Uterus (tissue), 4 donors: ENCODE measurements around the gene PTGDS. TPM values are rescaled to one million over a fixed set of nuclear protein-coding genes. Genes with fewer than 3 reads are reported as not detected.

ENCODE experiments used
- DNase-seq, 2 donors: peaks; one replicate each; pipeline ENCODE4 v3.0.0-alpha.2; 2019 to 2020
- H3K27ac ChIP-seq, 2 donors: fragments of 200-600 bp; sonication (generic); 1 replicate in 1 of 2; 2 replicates in 1 of 2; pipeline ENCODE4 v1.5.1; 2016 to 2018
- H3K27me3 ChIP-seq, 2 donors: fragments of 200-600 bp; sonication (generic); one replicate each; pipeline ENCODE4 v1.5.1; 2018 to 2019; ENCODE audit warnings: control low read depth in 1 of 2
- H3K36me3 ChIP-seq, 2 donors: fragments of 200-600 bp; sonication (generic); one replicate each; pipeline ENCODE4 v1.5.1; 2019; ENCODE audit warnings: control low read depth in 1 of 2
- H3K4me1 ChIP-seq, 2 donors: fragments of 200-600 bp; sonication (generic); one replicate each; pipeline ENCODE4 v1.5.1; 2018 to 2019; ENCODE audit warnings: control low read depth in 1 of 2
- H3K4me3 ChIP-seq, 2 donors: fragments of 200-600 bp; sonication (generic); 1 replicate in 1 of 2; 2 replicates in 1 of 2; pipeline ENCODE4 v1.5.1; 2018 to 2019; ENCODE audit warnings: mild to moderate bottlenecking in 1 of 2
- H3K9me3 ChIP-seq, 2 donors: fragments of 200-600 bp; sonication (generic); one replicate each; pipeline ENCODE4 v1.5.1; 2019; ENCODE audit warnings: control low read depth in 1 of 2
- POLR2A ChIP-seq, 2 donors: fragments of 450-650 bp; IDR thresholded peaks; one replicate each; pipeline ENCODE4 v1.6.1; 2016; ENCODE audit warnings: antibody characterized with exemption in 2 of 2, mild to moderate bottlenecking in 1 of 2, moderate library complexity in 1 of 2
- intact Hi-C: fragments of 100-400 bp; cut with DNase I; formaldehyde crosslinking; loops from one replicate; pipeline ENCODE4 v1.15.1; 2023; ENCODE audit warnings: low total_unique reads
- total RNA-seq, 4 donors: library from RNA; depleted of rRNA in 3 of 4; stranded (reverse); fragments of >200 nt in 3 of 4; gene quantifications; one replicate each; pipeline versions ENCODE4 v1.1.0 to v1.2.4, GENCODE V29; 2014 to 2023
- TF ChIP-seq, protein P1 (sequence below), 4 experiments: fragments of 200-600 bp in 2 of 4; fragments of 450-650 bp in 2 of 4; sonication (generic) in 2 of 4; IDR thresholded peaks; one replicate each; pipeline ENCODE4 v1.5.1; 2016 to 2019; ENCODE audit warnings: antibody characterized with exemption in 4 of 4, mild to moderate bottlenecking in 2 of 4, moderate library complexity in 1 of 4
- donor health status: DM: yes; HTN: yes; CAD: no.

Gene PTGDS
- total RNA-seq, 4 donors from 2014 or later = 13.5 to 116 (median 58.8) TPM

DNA sequence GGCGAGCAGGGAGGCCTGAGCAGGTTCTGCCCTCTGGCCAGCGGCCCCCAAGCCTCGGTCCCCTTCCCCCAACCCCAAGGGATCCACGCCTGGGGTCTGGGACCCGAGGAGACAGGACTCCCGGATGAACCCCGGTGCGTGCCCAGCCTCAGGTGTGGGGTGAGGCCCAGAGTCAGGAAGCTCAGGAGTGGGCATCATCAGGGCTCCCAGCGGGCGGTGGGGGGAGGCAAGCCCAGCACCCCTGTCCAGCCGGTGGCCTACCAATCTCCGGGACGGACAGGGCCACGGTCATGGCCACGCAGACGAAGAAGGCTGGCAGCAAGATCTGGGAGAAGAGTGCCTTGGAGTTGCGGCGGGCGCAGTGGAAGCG lies 36.3 kb downstream of the PTGDS start:
- TF ChIP-seq POLR2A (IDR thresholded peaks at IDR 0.05) = no peak
- TF ChIP-seq, protein P1, sequence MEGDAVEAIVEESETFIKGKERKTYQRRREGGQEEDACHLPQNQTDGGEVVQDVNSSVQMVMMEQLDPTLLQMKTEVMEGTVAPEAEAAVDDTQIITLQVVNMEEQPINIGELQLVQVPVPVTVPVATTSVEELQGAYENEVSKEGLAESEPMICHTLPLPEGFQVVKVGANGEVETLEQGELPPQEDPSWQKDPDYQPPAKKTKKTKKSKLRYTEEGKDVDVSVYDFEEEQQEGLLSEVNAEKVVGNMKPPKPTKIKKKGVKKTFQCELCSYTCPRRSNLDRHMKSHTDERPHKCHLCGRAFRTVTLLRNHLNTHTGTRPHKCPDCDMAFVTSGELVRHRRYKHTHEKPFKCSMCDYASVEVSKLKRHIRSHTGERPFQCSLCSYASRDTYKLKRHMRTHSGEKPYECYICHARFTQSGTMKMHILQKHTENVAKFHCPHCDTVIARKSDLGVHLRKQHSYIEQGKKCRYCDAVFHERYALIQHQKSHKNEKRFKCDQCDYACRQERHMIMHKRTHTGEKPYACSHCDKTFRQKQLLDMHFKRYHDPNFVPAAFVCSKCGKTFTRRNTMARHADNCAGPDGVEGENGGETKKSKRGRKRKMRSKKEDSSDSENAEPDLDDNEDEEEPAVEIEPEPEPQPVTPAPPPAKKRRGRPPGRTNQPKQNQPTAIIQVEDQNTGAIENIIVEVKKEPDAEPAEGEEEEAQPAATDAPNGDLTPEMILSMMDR (IDR thresholded peaks at IDR 0.05) = no peak
- no peaks in the 10 kb centered on the region for H3K36me3 ChIP-seq
- no peaks in the 10 kb centered on the region for H3K4me1 ChIP-seq
- no peaks in the 10 kb centered on the region for H3K9me3 ChIP-seq
- no peaks in the 10 kb centered on the region for H3K27me3 ChIP-seq
- intact Hi-C loops = no loop called here
- no peak overlapping the region for H3K4me3 ChIP-seq
- DNase-seq = no peak
- no peak overlapping the region for H3K27ac ChIP-seq

- H3K27me3 ChIP-seq = no peaks in the 10 kb centered on the region
- no peaks in the 10 kb centered on the region for H3K9me3 ChIP-seq
- no peaks in the 10 kb centered on the region for H3K4me1 ChIP-seq
- no peak overlapping the region for H3K4me3 ChIP-seq
- no peak for DNase-seq
- H3K27ac ChIP-seq = no peak overlapping the region
- no peaks in the 10 kb centered on the region for H3K36me3 ChIP-seq
- TF ChIP-seq, protein P1 (IDR thresholded peaks at IDR 0.05) = no peak
- no peak for TF ChIP-seq POLR2A (IDR thresholded peaks at IDR 0.05)
- intact Hi-C loops = no loop called here
Observed at GRCh38 chr9:137014166-137014565, 36.9 kb downstream of the PTGDS start.

GRCh38 chr9:137014776-137015539 lies 37.7 kb downstream of the PTGDS start:
- Histone ChIP-seq H3K4me1 (no peaks in the 10 kb centered on the region), H3K36me3 (no peaks in the 10 kb centered on the region), H3K9me3 (no peaks in the 10 kb centered on the region), H3K27me3 (no peaks in the 10 kb centered on the region), H3K4me3 (no peak overlapping the region), H3K27ac (no peak overlapping the region)
- TF ChIP-seq, protein P1 (IDR thresholded peaks at IDR 0.05) = no peak
- no peak for TF ChIP-seq POLR2A (IDR thresholded peaks at IDR 0.05)
- intact Hi-C loops = no loop called here
- no peak for DNase-seq

DNA sequence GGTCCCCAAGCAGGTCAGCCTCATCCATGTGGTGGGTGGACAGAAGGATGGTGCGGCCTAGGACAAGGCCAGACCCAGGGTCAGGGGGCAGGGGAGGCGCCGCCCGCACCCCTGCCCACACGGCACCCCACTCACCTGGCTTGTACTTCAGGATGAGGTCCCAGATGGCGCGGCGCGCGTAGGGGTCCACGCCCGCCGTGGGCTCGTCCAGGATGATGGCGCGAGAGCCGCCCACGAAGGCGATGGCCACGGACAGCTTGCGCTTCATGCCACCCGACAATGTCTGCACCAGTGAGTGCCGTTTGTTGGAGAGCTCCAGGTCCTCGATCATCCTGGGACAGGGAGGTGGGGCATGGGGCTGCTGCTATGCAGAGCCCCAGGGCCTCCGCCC lies 38.2 kb downstream of the PTGDS start:
- no peaks in the 10 kb centered on the region for H3K36me3 ChIP-seq
- H3K27ac ChIP-seq = no peak overlapping the region
- H3K9me3 ChIP-seq = no peaks in the 10 kb centered on the region
- no peaks in the 10 kb centered on the region for H3K4me1 ChIP-seq
- H3K4me3 ChIP-seq = no peak overlapping the region
- no peaks in the 10 kb centered on the region for H3K27me3 ChIP-seq
- intact Hi-C loops = no loop called here
- DNase-seq = no peak
- TF ChIP-seq, protein P1 (IDR thresholded peaks at IDR 0.05) = no peak
- no peak for TF ChIP-seq POLR2A (IDR thresholded peaks at IDR 0.05)

DNA sequence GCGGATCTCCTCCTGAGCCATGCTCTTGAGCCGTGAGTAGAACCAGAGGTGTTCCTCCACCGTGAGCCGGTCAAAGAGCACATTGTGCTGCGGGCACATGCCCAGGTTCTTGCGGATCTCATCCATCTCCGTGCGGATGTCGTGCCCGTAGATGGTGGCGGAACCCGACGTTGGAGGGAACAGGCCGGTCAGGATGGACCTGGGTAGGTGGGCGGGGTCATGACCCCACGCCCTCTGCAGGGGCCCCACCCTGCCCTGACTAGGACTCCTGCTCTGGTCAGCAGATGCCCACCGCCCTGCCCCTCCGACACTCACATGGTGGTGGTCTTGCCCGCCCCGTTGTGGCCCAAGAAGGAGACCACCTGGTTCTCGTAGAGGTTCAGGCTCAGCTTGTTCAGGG lies 38.7 kb downstream of the PTGDS start:
- intact Hi-C loops = no loop called here
- Histone ChIP-seq H3K9me3 (no peaks in the 10 kb centered on the region), H3K27ac (no peak overlapping the region), H3K4me3 (no peak overlapping the region), H3K27me3 (no peaks in the 10 kb centered on the region), H3K4me1 (no peaks in the 10 kb centered on the region), H3K36me3 (no peaks in the 10 kb centered on the region)
- DNase-seq = no peak
- TF ChIP-seq, protein P1 (IDR thresholded peaks at IDR 0.05) = no peak
- no peak for TF ChIP-seq POLR2A (IDR thresholded peaks at IDR 0.05)
